HepG2 (cell line): ENCODE results near the gene TICAM2. TPM values are rescaled to one million over a fixed set of nuclear protein-coding genes. Genes with fewer than 3 reads are reported as not detected.

Source experiments
- FOXM1 ChIP-seq: sonication (generic); formaldehyde crosslinking; IDR thresholded peaks from 2 replicates; pipeline ENCODE4 v1.5.0; 2020; ENCODE audit warnings: missing genetic modification reagents
- JUN ChIP-seq: sonication (generic); formaldehyde crosslinking; IDR thresholded peaks from 2 replicates; pipeline ENCODE4 v1.4.0; 2020; ENCODE audit warnings: mild to moderate bottlenecking, missing genetic modification reagents
- REPIN1 ChIP-seq: sonication (generic); formaldehyde crosslinking; IDR thresholded peaks from 2 replicates; pipeline ENCODE4 v1.8.0; 2022; ENCODE audit warnings: missing genetic modification reagents, low read depth, mild to moderate bottlenecking, borderline replicate concordance
- SP140L ChIP-seq: sonication (generic); formaldehyde crosslinking; IDR thresholded peaks from 2 replicates; pipeline ENCODE4 v1.4.0; 2020; ENCODE audit warnings: missing genetic modification reagents, borderline replicate concordance
- TBX2 ChIP-seq: sonication (generic); formaldehyde crosslinking; IDR thresholded peaks from 2 replicates; pipeline ENCODE4 v1.5.0; 2020; ENCODE audit warnings: missing genetic modification reagents, mild to moderate bottlenecking, borderline replicate concordance
- ZFX ChIP-seq: sonication (generic); formaldehyde crosslinking; IDR thresholded peaks from 2 replicates; pipeline ENCODE4 v1.4.0; 2020; ENCODE audit warnings: mild to moderate bottlenecking, low read depth, missing genetic modification reagents, moderate library complexity
- ZNF264 ChIP-seq: sonication (generic); formaldehyde crosslinking; IDR thresholded peaks from 2 replicates; pipeline ENCODE4 v1.4.0; 2020; ENCODE audit warnings: missing genetic modification reagents
- ZNF577 ChIP-seq: sonication (generic); formaldehyde crosslinking; IDR thresholded peaks from 2 replicates; pipeline ENCODE4 v1.4.0; 2020; ENCODE audit warnings: mild to moderate bottlenecking, low read depth, missing genetic modification reagents, borderline replicate concordance
- ZNF703 ChIP-seq: sonication (generic); formaldehyde crosslinking; IDR thresholded peaks from 2 replicates; pipeline ENCODE4 v1.5.1; 2020; ENCODE audit warnings: missing genetic modification reagents, mild to moderate bottlenecking, moderate library complexity, borderline replicate concordance
- polyA plus RNA-seq, 8 experiments: library from polyadenylated mRNA; depleted of rRNA in 3 of 8; stranded (reverse) in 7 of 8; unstranded in 1 of 8; fragments of >200 nt; fragmentation: Illumina TruSeq in 4 of 8; extraction: Trizol in 4 of 8; gene quantifications; 2 replicates each; pipeline versions ENCODE4 v1.2.1 to v1.2.3, GENCODE V29; 2011 to 2016; ENCODE audit warnings: low read depth in 4 of 8, missing spikeins in 1 of 8, mixed read lengths in 1 of 8; ENCODE audit not compliant: insufficient read depth in 1 of 8
- total RNA-seq, 5 experiments: library from RNA; depleted of rRNA; stranded (reverse); fragments of >200 nt; fragmentation: Illumina TruSeq; extraction: Trizol; gene quantifications; 2 replicates each; pipeline ENCODE4 v1.2.3, GENCODE V29; 2016; ENCODE audit warnings: low read depth in 1 of 5
- TF ChIP-seq, protein P1 (sequence below): sonication (generic); formaldehyde crosslinking; IDR thresholded peaks from 2 replicates; pipeline ENCODE4 v1.4.0; 2020; ENCODE audit warnings: missing genetic modification reagents
- TF ChIP-seq, protein P2 (sequence below): sonication (generic); formaldehyde crosslinking; IDR thresholded peaks from 2 replicates; pipeline ENCODE4 v1.4.0; 2020; ENCODE audit warnings: missing genetic modification reagents, borderline replicate concordance
- TF ChIP-seq, protein P3 (sequence below): sonication (generic); formaldehyde crosslinking; IDR thresholded peaks from 2 replicates; pipeline ENCODE4 v1.8.1; 2023; ENCODE audit warnings: mild to moderate bottlenecking, missing genetic modification reagents
- TF ChIP-seq, protein P4 (sequence below): sonication (generic); formaldehyde crosslinking; IDR thresholded peaks from 2 replicates; pipeline ENCODE4 v1.4.0; 2020; ENCODE audit warnings: mild to moderate bottlenecking, missing genetic modification reagents
- TF ChIP-seq, protein P5 (sequence below): sonication (generic); formaldehyde crosslinking; IDR thresholded peaks from 2 replicates; pipeline ENCODE4 v1.5.0; 2020; ENCODE audit warnings: mild to moderate bottlenecking, missing genetic modification reagents

TICAM2 gene
- total and polyA plus RNA-seq, 2 of the 13 experiments (the other 11 are each of a cell fraction or from before 2014, with no cell fraction given) = 0.04 TPM; not detected in 1

DNA sequence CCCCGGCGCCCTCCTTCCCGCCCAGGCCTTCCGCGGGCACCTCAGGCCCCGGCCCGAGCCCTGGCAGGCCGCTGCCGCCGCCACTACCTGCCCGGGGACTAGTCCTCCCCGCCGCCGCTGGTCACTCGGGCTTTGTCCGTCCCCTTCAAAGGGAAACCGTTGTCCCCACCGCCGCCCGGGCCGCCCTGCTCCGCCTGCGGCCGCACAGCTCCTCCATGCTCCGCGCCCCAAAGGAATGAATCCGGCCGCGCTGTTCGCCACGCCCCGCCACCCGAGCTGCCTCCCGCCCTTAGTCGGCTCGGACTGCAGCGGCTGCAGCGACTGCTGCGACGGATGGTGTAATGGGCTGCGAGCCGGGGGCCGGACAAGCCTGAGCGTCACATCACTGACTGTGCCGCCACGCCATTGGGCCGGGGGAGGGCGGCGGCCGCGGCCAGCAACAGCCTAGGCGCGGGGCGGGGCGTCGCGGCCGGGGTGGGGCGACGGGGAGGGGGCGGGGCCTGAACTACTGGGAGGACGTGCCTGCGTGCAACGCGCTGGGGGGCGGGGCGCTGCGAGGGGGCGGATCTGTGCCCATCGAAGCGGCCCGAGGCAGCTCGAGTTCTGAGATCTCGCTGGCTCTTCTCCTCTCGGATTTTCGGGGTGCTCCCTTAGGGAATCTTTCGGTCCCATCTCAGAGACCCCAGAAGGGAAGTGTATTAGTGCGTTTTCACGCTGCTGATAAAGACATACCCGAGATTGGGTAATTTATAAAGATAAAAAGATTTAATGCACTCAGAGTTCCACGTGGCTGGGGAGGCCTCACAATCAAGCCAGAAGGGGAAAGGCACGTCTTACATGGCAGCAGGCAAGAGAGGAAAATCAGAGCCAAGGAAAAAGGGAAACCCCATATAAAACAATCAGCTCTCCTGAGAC, 57.6 kb downstream of the TICAM2 start, which contains the start of gene FEM1C (continued):
- TF ChIP-seq, protein P1, sequence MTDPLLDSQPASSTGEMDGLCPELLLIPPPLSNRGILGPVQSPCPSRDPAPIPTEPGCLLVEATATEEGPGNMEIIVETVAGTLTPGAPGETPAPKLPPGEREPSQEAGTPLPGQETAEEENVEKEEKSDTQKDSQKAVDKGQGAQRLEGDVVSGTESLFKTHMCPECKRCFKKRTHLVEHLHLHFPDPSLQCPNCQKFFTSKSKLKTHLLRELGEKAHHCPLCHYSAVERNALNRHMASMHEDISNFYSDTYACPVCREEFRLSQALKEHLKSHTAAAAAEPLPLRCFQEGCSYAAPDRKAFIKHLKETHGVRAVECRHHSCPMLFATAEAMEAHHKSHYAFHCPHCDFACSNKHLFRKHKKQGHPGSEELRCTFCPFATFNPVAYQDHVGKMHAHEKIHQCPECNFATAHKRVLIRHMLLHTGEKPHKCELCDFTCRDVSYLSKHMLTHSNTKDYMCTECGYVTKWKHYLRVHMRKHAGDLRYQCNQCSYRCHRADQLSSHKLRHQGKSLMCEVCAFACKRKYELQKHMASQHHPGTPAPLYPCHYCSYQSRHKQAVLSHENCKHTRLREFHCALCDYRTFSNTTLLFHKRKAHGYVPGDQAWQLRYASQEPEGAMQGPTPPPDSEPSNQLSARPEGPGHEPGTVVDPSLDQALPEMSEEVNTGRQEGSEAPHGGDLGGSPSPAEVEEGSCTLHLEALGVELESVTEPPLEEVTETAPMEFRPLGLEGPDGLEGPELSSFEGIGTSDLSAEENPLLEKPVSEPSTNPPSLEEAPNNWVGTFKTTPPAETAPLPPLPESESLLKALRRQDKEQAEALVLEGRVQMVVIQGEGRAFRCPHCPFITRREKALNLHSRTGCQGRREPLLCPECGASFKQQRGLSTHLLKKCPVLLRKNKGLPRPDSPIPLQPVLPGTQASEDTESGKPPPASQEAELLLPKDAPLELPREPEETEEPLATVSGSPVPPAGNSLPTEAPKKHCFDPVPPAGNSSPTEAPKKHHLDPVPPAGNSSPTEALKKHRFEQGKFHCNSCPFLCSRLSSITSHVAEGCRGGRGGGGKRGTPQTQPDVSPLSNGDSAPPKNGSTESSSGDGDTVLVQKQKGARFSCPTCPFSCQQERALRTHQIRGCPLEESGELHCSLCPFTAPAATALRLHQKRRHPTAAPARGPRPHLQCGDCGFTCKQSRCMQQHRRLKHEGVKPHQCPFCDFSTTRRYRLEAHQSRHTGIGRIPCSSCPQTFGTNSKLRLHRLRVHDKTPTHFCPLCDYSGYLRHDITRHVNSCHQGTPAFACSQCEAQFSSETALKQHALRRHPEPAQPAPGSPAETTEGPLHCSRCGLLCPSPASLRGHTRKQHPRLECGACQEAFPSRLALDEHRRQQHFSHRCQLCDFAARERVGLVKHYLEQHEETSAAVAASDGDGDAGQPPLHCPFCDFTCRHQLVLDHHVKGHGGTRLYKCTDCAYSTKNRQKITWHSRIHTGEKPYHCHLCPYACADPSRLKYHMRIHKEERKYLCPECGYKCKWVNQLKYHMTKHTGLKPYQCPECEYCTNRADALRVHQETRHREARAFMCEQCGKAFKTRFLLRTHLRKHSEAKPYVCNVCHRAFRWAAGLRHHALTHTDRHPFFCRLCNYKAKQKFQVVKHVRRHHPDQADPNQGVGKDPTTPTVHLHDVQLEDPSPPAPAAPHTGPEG (CRISPR knock-in tag) = peak; percentile 51; the same call in 1 of the 2 replicates
- peak; percentile 90 for TF ChIP-seq REPIN1
- no peak for TF ChIP-seq JUN (CRISPR knock-in tag)
- TF ChIP-seq ZFX (CRISPR knock-in tag) = peak; percentile 92
- TF ChIP-seq ZNF703 (CRISPR knock-in tag) = no peak; the same call in 1 of the 2 replicates
- TF ChIP-seq SP140L (CRISPR knock-in tag) = no peak
- TF ChIP-seq ZNF577 (CRISPR knock-in tag) = no peak
- TF ChIP-seq, protein P2, sequence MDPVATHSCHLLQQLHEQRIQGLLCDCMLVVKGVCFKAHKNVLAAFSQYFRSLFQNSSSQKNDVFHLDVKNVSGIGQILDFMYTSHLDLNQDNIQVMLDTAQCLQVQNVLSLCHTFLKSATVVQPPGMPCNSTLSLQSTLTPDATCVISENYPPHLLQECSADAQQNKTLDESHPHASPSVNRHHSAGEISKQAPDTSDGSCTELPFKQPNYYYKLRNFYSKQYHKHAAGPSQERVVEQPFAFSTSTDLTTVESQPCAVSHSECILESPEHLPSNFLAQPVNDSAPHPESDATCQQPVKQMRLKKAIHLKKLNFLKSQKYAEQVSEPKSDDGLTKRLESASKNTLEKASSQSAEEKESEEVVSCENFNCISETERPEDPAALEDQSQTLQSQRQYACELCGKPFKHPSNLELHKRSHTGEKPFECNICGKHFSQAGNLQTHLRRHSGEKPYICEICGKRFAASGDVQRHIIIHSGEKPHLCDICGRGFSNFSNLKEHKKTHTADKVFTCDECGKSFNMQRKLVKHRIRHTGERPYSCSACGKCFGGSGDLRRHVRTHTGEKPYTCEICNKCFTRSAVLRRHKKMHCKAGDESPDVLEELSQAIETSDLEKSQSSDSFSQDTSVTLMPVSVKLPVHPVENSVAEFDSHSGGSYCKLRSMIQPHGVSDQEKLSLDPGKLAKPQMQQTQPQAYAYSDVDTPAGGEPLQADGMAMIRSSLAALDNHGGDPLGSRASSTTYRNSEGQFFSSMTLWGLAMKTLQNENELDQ = no peak
- TF ChIP-seq TBX2 (CRISPR knock-in tag) = no peak; the same call in 1 of the 2 replicates
- no peak for TF ChIP-seq ZNF264
- TF ChIP-seq, protein P3, sequence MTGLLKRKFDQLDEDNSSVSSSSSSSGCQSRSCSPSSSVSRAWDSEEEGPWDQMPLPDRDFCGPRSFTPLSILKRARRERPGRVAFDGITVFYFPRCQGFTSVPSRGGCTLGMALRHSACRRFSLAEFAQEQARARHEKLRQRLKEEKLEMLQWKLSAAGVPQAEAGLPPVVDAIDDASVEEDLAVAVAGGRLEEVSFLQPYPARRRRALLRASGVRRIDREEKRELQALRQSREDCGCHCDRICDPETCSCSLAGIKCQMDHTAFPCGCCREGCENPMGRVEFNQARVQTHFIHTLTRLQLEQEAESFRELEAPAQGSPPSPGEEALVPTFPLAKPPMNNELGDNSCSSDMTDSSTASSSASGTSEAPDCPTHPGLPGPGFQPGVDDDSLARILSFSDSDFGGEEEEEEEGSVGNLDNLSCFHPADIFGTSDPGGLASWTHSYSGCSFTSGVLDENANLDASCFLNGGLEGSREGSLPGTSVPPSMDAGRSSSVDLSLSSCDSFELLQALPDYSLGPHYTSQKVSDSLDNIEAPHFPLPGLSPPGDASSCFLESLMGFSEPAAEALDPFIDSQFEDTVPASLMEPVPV = peak; percentile 42
- no peak for TF ChIP-seq FOXM1 (CRISPR knock-in tag)
- TF ChIP-seq, protein P4, sequence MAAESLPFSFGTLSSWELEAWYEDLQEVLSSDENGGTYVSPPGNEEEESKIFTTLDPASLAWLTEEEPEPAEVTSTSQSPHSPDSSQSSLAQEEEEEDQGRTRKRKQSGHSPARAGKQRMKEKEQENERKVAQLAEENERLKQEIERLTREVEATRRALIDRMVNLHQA (CRISPR knock-in tag) = no peak
- TF ChIP-seq, protein P5, sequence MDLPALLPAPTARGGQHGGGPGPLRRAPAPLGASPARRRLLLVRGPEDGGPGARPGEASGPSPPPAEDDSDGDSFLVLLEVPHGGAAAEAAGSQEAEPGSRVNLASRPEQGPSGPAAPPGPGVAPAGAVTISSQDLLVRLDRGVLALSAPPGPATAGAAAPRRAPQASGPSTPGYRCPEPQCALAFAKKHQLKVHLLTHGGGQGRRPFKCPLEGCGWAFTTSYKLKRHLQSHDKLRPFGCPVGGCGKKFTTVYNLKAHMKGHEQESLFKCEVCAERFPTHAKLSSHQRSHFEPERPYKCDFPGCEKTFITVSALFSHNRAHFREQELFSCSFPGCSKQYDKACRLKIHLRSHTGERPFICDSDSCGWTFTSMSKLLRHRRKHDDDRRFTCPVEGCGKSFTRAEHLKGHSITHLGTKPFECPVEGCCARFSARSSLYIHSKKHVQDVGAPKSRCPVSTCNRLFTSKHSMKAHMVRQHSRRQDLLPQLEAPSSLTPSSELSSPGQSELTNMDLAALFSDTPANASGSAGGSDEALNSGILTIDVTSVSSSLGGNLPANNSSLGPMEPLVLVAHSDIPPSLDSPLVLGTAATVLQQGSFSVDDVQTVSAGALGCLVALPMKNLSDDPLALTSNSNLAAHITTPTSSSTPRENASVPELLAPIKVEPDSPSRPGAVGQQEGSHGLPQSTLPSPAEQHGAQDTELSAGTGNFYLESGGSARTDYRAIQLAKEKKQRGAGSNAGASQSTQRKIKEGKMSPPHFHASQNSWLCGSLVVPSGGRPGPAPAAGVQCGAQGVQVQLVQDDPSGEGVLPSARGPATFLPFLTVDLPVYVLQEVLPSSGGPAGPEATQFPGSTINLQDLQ (CRISPR knock-in tag) = no peak
